Heart right ventricle (tissue), 16 donors: ENCODE results near the gene TENT4B. TPM values are rescaled to one million over a fixed set of nuclear protein-coding genes. Genes with fewer than 3 reads are reported as not detected.

Experiments
- ATAC-seq, 8 donors: fragments of 200-7000 bp; cut with Tn5 transposase; one replicate each; pipeline ENCODE4 v1.9.1; 2020; ENCODE audit warnings: mild to moderate bottlenecking in 8 of 8, moderate library complexity in 8 of 8, moderate number of reproducible peaks in 1 of 8
- DNase-seq, 2 donors: peaks; one replicate each; pipeline ENCODE4 v3.0.0-alpha.2; 2020
- H3K27ac ChIP-seq, 10 donors: fragments of 200-600 bp; sonication (generic) in 2 of 10; one replicate each; pipeline versions ENCODE4 v1.5.0 to v1.8.0; 2020 to 2022; ENCODE audit warnings: mild to moderate bottlenecking in 3 of 10
- H3K27me3 ChIP-seq, 7 donors: fragments of 200-600 bp; one replicate each; pipeline ENCODE4 v1.8.0; 2021 to 2022; ENCODE audit warnings: mild to moderate bottlenecking in 2 of 7
- H3K36me3 ChIP-seq, 9 donors: fragments of 200-600 bp; sonication (generic) in 1 of 9; one replicate each; pipeline versions ENCODE4 v1.5.0 to v1.8.0; 2020 to 2022; ENCODE audit warnings: mild to moderate bottlenecking in 2 of 9
- H3K4me1 ChIP-seq, 9 donors: fragments of 200-600 bp; sonication (generic) in 1 of 9; one replicate each; pipeline versions ENCODE4 v1.5.0 to v1.8.0; 2020 to 2022; ENCODE audit warnings: mild to moderate bottlenecking in 4 of 9
- H3K4me3 ChIP-seq, 10 donors: fragments of 200-600 bp; sonication (generic) in 2 of 10; one replicate each; pipeline versions ENCODE4 v1.5.0 to v1.8.0; 2020 to 2022; ENCODE audit warnings: mild to moderate bottlenecking in 7 of 10, moderate library complexity in 2 of 10
- H3K9me3 ChIP-seq, 11 donors: fragments of 200-600 bp in 10 of 11; sonication (generic) in 2 of 11; one replicate each; pipeline versions ENCODE4 v1.5.0 to v1.8.0; 2013 to 2022; ENCODE audit warnings: mild to moderate bottlenecking in 2 of 11, control low read depth in 1 of 11, moderate library complexity in 1 of 11
- WGBS, 2 donors: extraction: QIAGEN DNeasy Blood & Tissue Kit; methylation state at CpG; one replicate each; pipeline ENCODE4 v1.1.7; 2013; ENCODE audit warnings: inconsistent platforms in 1 of 2; 5-methylcytosine and 5-hydroxymethylcytosine counted together
- intact Hi-C, 10 donors: fragments of 100-400 bp; cut with DNase I; formaldehyde crosslinking; loops; one replicate each; pipeline versions ENCODE4 v1.11.1 to v1.14.2; 2022
- polyA plus RNA-seq, 2 donors: library from polyadenylated mRNA; stranded (reverse); fragments of 200-250 nt; gene quantifications; one replicate each; pipeline ENCODE4 v1.2.3, GENCODE V29; 2013
- total RNA-seq, 10 donors: library from RNA; stranded (reverse); fragmentation: NEBNext Ultra II Directional in 3 of 10; extraction: Animal tissue kit (Norgen Biotek cat#: 25700) in 3 of 10; gene quantifications; one replicate each; pipeline versions ENCODE4 v1.2.1 to v1.2.4, GENCODE V29; 2021 to 2023
- TF ChIP-seq, protein P1 (sequence below), 9 donors: fragments of 200-600 bp; sonication (generic) in 2 of 9; IDR thresholded peaks; one replicate each; pipeline versions ENCODE4 v1.5.0 to v1.8.0; 2021 to 2022; ENCODE audit warnings: antibody characterized with exemption in 9 of 9, mild to moderate bottlenecking in 5 of 9, moderate library complexity in 1 of 9
- donor health status: Arrhythmogenic right ventricular cardiomyopathy.
- donor health status: ischemic (EF 13 %, LVEDD 7.1; RV severe dilation, severe dysfunction).
- donor health status: healthy with polysubstance abuse.
- donor health status: DM: no; HTN: yes; CAD: no.
- donor health status: DM: no; HTN: no; CAD: no.
- donor health status: ischemic (EF 25% LVEDD 6.9; RV normal size, moderate dysfunction).
- donor health status: ischemic (EF 25% LVEDD 5.7; RV mildly dilated, moderate dysfunction).
- donor health status: healthy.
- donor health status: DM: yes; HTN: yes; CAD: no.
- donor health status: Ischemic cardiomyopathy.
- donor health status: ischemic (EF 35%, LVEDD 5.7; RV mildly dilated, moderate dysfunction).
- donor health status: nonischemic (EF 11% LVEDD 7.7; RV severe dilation, severe dysfunction).
- donor health status: DM: yes; HTN: yes; CAD: no.
- donor health status: PGD.
- donor health status: ischemic (EF 29% LVEDD 5.4; RV normal size, mild dysfunction).
- donor health status: nonischemic (EF 23%, LVEDD 6.1; RV moderate dilation, normal function).

TENT4B gene
- total and polyA plus RNA-seq, 12 donors, result 2.7 to 8.6 (median 6.4) TPM

DNA sequence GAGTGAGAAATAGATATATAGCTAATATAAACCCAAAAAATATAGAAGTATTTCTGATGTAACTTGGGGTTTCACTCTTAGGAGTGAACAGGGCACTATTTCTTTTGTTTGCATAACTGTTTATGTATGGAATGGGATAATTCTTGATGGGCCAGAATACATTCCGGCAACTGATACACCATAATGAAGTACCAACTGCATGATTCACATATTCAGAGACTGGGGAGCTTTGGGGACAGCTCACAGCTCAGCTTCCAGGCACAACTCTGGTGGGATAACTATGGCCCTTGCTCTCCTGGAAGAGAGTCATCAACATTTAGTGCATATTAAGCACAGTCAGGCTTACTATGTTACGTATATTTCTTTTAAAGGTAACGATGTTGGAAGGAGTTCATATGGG is 71.2 kb downstream of the TENT4B start:
- DNase-seq (no peak), ATAC-seq (no peak)
- Histone ChIP-seq H3K4me1 (no peaks in the 10 kb centered on the region), H3K27ac (no peak overlapping the region), H3K4me3 (no peak overlapping the region), H3K27me3 (no peaks in the 10 kb centered on the region), H3K9me3 (no peaks in the 10 kb centered on the region), H3K36me3 (peaks cover 0 to 93% (median 54%) of the 10 kb centered on the region in 9 donors)
- TF ChIP-seq, protein P1, sequence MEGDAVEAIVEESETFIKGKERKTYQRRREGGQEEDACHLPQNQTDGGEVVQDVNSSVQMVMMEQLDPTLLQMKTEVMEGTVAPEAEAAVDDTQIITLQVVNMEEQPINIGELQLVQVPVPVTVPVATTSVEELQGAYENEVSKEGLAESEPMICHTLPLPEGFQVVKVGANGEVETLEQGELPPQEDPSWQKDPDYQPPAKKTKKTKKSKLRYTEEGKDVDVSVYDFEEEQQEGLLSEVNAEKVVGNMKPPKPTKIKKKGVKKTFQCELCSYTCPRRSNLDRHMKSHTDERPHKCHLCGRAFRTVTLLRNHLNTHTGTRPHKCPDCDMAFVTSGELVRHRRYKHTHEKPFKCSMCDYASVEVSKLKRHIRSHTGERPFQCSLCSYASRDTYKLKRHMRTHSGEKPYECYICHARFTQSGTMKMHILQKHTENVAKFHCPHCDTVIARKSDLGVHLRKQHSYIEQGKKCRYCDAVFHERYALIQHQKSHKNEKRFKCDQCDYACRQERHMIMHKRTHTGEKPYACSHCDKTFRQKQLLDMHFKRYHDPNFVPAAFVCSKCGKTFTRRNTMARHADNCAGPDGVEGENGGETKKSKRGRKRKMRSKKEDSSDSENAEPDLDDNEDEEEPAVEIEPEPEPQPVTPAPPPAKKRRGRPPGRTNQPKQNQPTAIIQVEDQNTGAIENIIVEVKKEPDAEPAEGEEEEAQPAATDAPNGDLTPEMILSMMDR (IDR thresholded peaks at IDR 0.05), result no peak
- 97 to 100% methylated on average over 3 of the region's 3 CpGs for WGBS, 2 donors
- intact Hi-C loops, result loop anchor here in 1 of 10 donors (5.0 kb wide), 1 partner anchor 128 kb away; no protein-coding TSS in a partner anchor

DNA sequence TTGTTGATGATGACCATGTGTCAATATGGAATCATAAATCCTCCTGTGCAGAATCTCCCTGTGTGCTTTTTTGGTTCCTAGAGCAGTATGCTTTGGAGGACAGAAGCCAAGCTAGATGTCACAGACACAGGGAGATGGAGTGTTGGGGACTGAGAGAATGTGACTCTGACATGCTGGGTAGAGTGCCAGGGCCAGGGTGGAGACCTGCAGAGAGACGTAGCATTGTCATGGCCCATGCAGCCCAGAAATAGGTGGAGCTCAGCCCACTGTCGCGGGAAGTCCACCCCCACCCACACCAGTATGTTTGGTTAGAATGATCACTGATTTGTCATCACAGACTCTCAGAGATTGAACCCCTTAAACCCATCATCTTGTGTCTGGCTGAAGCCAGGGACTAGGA is 74.0 kb downstream of the TENT4B start:
- Histone ChIP-seq H3K4me1 (no peaks in the 10 kb centered on the region), H3K27ac (no peak overlapping the region), H3K27me3 (no peaks in the 10 kb centered on the region), H3K36me3 (peaks cover 0 to 97% (median 49%) of the 10 kb centered on the region in 9 donors), H3K9me3 (no peaks in the 10 kb centered on the region), H3K4me3 (no peak overlapping the region)
- TF ChIP-seq, protein P1 (IDR thresholded peaks at IDR 0.05), result no peak
- WGBS, 2 donors, result 63 to 72% methylated on average over 3 of the region's 3 CpGs
- DNase-seq (peak in 1 of 2 donors; percentile 30), ATAC-seq (peak in 7 of 8 donors; percentile 31 to 79 (median 52))
- intact Hi-C loops, result no loop called here

DNA sequence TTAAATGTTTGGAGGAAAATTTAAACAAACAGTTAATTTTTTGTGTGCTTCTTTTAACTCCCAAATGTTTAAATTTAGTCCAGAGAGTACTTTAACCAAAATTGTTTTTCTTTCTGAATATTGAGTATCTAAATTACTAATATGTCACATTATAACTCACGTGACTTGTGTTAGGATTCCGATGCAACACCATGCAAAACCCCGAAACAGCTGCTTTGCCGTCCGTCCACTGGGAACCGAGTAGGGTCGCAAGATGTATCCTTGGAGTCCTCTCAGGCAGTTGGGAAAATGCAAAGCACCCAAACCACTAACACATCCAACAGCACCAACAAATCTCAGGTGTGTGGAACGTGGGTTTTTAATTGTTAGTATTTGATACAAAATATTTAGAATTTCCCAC is 74.6 kb downstream of the TENT4B start:
- intact Hi-C loops, result no loop called here
- peaks cover 0 to 95% (median 49%) of the 10 kb centered on the region in 9 donors for H3K36me3 ChIP-seq
- 84 to 85% methylated on average over 8 of the region's 8 CpGs for WGBS, 2 donors
- no peaks in the 10 kb centered on the region for H3K27me3 ChIP-seq
- no peak overlapping the region for H3K4me3 ChIP-seq
- H3K4me1 ChIP-seq, result no peaks in the 10 kb centered on the region
- DNase-seq (no peak), ATAC-seq (no peak)
- no peaks in the 10 kb centered on the region for H3K9me3 ChIP-seq
- H3K27ac ChIP-seq, result no peak overlapping the region
- TF ChIP-seq, protein P1 (IDR thresholded peaks at IDR 0.05), result no peak

DNA sequence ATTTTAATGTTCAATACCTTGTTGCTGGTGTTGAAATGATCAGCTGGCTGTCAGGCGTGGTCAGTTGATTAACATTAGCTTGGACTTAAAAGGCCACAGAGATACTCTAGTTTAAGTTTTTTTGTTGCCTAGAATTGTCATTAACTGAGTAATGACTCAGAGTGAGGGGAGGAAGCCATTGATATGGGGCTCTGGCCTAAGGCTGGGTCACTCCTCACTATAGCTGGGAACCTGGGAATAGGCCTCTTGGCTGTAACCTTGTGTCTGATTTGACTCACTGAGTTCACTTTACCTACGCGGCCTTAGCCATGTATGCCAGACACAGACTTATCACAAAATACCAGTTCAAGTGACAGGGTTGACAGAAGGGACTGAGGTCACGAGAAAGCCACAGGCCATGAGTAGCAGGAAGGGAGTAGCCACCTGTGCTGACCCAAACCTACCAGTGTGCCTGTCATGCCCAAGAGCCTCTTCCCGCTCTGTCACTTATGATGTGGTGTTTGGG is 75.3 kb downstream of the TENT4B start:
- Histone ChIP-seq H3K27me3 (no peaks in the 10 kb centered on the region), H3K4me3 (no peak overlapping the region), H3K36me3 (peaks cover 0 to 87% (median 43%) of the 10 kb centered on the region in 9 donors), H3K9me3 (no peaks in the 10 kb centered on the region), H3K4me1 (no peaks in the 10 kb centered on the region), H3K27ac (no peak overlapping the region)
- TF ChIP-seq, protein P1 (IDR thresholded peaks at IDR 0.05), result no peak
- ATAC-seq (no peak), DNase-seq (no peak)
- intact Hi-C loops, result no loop called here
- 88 to 92% methylated on average over 5 of the region's 5 CpGs for WGBS, 2 donors
